IPS DF 4.7 (cell line): Measurements from ENCODE around the gene CDH12.

Experiments used
- DNase-seq: peaks from one replicate; pipeline ENCODE4 v3.0.0-alpha.2; 2013; ENCODE audit warnings: low spot score; ENCODE audit errors: extremely low read depth

Gene CDH12

DNA sequence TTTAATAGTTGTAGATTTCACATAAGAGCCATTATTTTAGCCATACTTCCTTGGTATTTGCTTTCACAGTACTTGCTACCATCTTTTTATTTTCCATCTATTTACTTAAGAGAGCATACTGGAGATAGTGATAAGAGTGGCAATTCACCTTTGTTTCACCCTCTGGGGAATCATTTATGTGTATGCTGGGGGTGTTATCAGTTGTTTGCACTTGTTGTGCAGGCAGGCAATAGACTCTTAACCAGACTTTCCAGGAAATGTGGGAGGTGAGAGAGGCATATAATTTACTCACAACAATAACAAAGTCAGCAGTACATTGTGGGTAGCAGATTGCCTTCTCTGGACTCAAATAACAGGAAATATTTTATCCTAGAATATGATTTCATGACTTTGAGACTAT lies 1018.3 kb downstream of the CDH12 start:
- DNase-seq: no peak

DNA sequence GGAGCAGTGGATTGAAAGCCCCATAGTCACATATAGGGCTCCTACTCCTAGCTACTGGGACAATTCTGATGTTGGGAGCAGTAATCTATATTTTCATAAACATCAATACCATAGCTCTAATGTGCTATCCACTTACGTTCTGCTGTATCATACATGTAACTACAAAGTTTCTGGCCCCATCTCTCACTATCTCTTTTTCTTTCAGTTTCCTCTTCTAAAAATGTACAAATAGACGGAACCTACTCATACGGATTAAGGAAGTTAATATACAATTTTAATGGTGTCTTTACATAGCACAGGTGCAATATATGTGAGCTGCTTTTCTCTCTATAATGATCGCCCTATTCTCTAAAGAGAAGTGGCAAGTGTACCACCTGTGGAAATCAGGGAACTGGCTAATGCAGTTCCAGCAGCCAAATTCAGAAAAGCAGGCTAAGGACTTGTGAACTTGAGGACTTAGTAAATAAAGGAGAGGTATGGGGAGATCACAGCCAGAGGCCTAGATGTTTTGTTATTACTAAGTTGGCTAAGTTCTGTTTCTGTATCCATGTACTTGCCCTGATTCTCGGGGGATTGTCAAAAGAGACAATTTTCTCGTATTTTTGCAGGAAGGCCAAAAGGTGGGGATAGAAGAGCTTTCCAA lies 1021.9 kb downstream of the CDH12 start:
- DNase-seq: no peak

DNA sequence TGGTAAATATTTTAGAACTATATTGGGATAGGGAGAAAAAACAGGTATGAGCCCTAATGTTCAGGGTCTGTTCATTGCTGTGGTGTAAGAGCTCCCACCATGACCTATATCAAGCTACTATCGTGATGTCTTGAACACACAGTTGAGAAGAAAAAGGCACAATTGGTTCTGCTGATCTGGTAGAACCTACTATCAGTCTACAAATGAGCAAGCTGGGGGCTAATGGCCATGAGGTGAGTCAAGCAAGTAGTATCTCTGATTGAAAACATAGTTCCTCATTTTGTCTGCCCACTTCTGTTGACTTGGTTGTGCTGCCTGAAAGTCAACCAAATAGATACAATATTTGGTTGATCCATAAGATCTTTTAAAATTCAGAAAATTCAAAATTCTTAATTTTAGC lies 1026.3 kb downstream of the CDH12 start:
- DNase-seq: no peak

DNA sequence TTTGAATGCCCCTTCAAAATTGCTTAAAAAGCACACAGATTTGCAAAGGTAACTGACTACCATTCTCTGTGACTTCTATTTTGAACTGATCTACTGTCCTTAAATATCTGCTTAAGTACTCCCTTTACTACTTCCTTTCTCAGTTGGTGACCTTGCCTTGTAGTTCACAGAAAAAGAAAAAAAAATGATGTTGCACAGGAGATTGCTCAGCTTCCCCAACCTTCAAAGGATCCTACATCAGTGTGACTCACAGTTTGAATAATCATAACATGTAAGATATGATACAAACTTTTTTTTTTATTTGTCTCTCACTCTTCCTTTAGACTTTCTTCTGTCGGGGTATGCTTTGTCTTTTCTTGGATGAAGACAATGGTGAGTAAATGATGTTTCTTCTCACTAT lies 1029.6 kb downstream of the CDH12 start:
- no peak for DNase-seq

DNA sequence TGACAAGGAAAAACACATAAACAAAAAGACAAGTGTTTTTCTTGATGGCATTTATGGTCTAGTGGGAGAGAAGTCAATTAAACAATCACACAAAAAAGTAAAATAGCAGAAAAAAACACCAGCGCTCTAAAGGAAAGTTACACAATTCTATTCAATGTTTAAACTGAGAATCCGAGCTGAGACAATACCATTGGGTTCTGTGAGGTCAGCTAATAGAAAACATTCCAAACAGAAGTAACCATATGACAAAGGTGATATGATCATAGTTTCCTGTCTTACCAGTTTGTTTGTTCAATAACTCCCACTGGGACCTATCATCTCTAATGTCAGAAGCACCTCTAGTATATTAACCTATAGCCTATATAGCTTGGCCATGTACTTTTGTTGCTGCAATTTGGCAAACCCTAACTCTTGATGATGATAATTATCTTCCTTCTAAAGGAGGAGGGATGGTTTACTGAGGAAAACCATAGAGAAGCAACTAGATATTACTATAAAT lies 1030.0 kb downstream of the CDH12 start:
- no peak for DNase-seq

DNA sequence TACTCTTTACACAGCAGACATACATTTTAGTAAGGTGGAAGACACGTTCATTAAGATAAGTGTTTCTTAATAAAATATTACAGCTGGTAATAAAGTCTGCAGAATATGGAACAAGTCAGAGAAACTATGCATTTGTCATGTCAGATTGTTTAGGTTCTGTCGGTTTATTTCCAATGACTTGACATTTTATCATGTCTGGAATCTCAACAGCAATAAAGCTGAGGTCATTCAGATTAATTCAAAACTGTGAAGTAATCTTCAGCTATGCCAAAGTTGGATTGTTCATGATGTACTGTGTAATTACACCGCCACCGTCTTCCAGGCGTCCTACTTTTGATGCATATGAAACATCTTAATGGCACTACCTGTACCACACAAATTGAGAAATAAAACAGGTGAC lies 1032.6 kb downstream of the CDH12 start:
- no peak for DNase-seq

DNA sequence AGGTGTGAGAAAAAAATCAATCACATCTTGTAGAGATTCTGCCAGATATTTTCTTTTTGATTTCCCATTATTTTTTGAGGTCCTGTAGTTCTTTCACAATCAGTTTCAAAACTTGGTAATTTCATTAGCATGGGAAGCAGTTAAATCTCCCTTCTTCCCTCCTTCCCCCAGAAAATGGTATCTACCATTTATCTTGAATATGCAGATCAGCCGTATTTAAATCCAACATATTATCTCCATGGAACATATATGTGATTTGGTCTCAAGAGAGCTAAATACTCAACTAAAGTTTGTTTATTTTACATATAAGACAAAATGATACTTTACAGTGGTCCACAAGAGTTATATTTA lies 1034.8 kb downstream of the CDH12 start:
- no peak for DNase-seq

DNA sequence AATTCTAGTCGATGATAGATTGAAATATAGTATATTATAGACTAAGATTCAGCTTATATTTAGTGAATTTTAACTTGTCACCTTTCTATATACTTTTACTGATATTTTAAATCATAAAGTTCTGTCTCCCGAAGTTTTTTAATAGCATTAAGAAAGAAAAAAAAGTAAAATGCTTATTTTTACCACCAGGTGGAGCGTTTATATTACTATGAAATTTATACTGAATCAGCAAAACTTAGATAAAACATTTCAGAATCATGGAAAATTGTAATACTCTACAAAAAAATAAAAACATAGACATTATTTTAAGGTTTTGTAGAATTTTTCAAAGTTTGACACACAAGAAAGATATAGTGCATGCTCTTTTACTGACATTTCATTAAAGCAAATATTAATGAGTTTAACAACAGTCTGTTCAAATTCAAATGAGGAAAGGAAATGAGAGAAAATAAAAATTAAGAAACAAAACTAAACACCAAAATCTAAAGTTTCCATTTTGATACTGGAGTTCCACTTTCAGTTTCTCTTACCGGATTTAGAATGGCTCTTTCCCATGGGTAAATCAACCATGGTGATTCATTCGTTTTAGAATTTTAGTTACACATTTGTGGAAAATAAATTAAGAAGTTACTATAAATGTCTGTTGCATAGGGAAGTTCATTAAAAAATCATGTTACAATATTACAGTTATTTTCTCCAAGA lies 1035.3 kb downstream of the CDH12 start:
- no peak for DNase-seq

DNA sequence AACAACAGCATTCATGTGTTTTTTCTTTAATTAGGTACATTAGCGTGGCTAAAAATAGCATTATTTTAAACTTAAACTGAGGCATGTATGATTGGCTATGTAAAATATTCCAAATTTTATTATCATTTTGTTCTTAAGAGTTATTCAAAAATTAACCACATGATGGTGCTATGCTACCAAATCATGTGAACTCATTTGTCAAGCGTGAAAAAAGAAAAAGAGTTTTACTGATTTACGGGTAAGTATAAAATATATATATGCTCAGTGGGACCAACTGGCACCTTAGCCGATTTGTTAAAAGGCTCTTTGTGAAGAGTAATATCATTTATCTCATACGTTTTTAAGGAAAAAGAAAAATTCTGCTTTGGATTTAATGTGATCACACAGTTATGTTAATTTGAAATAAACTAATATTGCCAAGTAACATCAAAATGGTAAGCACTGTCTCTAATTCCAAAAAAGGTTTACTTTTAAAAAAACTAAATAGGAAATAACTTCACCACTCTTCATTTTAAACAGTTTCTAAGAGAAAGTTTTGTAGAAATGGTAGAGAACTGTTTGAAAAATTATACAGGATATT lies 1042.3 kb downstream of the CDH12 start:
- no peak for DNase-seq

DNA sequence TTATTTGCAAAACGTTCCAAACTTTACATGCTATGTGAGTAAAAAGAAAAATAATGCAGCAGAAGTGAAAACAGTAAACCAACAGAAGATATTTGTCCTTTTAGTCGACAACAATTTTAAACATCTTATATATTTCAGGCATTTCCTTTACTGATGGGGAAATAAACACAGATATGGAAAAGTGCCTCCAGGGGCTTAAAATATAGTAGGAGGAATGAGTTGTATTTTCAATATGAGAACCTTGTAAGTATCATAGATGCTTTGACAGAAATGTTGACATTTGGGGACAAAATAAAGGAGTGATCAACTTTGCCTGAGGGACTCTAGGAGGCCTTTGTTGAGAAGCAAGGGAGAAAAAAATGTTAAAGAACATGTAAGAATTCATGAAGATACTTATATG lies 1043.5 kb downstream of the CDH12 start:
- no peak for DNase-seq

DNA sequence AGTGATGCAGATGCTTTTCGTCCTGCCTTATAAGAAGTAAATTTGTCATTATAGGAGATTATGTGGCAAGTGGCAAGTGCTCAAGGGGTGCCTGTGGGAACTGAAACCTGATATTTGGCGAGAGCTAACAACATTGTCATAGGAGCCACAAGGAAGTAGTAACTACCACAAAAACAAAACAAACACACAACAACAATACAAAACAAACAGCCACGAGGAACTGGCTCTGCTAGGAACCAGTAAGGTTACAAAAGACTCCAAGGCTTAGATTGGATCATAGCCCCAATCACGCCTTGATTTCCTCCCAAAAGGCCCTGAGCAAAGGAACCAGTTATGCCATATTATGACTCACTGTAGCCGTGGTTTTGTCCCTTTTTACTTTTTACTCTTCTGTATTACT lies 1045.2 kb downstream of the CDH12 start:
- DNase-seq: no peak

DNA sequence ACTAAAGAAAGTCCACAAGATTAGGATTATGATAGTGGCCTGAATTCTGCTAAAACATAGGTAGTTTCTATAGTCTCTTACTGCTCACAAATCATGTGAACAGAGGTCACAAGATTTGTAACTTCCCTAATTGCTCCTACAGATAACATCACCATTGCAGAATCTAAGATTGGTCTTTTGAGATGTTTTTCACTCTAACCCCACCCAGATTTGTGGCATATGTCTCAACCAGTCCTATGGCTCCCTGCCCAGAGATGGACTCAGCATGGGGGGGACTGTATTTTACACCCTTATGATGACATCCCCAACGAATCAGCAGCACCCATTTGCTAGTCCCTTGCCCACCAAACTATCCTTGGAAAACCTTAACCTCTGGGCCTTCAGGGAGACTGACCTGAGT lies 1046.2 kb downstream of the CDH12 start:
- no peak for DNase-seq

DNA sequence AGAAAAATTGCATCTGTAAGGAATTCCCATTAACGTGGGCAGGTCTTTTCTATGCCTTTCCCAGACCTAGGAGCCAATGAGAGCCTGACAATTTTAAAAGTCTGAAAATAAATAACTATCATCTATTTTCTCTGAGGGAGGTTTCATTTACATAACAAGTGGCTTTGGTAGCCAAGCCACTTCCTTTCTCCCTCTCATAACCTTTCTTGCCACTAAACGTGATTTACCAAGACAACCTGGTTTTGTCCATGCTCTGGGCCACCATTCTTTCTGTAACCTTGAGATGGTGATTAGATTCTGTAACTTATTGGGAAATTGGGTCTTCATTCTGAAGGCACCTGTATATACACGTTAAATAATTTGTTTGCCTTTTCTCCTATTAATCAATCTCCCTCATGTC lies 1046.9 kb downstream of the CDH12 start:
- DNase-seq: no peak

DNA sequence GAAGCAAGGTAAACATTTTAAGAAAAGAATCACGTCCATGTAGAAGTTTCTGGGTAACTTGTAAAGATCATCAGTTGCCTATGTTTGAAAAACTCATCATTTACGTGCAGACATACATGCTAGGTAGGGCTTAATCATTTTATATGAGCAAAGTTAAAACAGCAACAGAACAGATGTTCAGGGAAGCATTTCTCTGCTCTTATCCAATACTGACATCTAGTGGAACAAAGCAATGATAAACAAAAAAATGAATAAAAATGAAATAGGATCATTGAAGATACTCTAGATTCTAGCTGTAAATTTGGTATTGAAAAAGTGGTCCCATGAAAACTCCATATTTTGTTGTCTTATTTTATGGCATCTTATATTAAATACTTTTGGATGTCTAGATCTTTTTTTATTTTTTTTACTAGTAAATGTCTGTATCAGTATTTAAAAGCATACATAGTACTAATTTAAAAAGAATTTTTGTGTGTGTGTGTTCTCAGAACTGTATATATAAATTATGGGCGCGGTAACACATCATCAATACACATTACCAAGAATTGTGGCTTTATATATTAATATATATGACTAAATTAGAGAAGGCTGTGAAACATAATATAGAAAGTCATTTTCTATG lies 1050.2 kb downstream of the CDH12 start:
- DNase-seq: no peak

DNA sequence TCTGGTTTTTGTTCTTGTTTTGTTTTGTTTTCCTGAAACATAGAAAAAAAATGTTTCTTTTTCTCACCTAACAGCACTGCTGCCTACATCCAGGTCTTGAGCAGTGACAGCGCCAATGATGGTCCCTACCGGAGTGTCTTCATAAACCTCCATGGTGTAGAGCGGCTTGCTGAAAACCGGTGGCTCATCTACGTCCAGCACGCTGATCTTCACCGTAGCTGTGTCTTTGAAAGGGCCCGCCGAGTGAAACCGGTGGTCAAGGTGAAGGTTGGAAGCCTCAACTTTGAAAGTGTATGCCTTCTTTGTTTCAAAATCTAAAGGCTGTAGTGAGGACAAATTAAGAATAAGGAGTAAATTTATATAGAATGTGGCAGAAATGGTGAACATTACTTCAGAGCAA lies 1051.0 kb downstream of the CDH12 start:
- DNase-seq: no peak

DNA sequence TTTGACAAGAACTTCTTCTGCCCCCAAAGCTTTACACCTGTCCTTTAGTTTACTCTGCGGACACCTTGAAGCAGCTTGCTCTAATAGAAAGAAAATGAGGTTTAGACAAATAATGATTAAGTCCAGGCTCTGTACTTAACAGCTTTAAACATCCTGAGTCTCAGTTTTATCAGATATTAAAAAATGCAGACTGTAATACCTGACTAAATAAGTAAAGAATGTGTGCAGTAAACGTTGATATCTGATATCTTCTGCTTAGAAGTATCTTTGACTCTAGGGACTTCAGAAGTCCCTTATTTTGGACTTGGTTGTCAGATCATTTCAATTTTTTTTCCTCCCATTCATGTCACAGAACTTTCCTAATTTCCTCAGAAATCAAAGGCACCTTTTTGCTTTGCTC lies 1060.4 kb downstream of the CDH12 start:
- DNase-seq: no peak

DNA sequence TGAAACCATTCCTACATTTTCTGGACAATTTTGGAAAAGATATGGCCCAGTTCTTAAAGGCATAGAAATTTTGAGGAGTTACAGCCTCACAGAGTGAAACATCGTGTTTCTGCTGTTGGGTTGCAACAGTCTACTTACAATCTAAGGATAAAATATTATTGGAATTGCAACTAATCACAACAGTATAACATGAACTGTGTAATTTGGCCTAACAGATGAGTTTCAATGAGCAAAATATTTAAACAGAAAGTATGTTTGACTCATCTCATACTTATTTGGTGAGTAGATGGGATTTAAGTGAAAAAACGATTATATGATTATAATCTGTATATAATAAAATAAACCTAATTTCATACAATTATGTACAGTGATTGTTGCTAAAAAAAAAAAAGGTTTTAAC lies 1061.8 kb downstream of the CDH12 start:
- no peak for DNase-seq

DNA sequence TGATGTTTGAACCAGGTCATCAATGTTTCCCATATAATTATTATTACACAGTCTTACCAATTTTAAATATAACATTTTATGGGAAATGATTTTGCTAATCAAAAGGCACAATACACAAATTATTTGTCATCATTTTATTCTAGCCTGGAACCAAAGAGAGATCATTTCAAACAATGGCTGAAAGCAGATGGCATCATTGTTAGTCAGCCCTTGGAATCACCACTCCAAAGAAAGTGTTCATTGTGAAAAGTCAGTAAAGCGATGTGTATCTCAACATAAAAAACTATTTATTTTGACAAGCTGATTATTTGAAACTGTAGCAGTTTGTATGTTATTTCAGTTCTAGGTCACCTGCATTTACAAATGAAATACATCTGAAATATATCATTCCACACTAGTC lies 1068.7 kb downstream of the CDH12 start:
- DNase-seq: no peak

DNA sequence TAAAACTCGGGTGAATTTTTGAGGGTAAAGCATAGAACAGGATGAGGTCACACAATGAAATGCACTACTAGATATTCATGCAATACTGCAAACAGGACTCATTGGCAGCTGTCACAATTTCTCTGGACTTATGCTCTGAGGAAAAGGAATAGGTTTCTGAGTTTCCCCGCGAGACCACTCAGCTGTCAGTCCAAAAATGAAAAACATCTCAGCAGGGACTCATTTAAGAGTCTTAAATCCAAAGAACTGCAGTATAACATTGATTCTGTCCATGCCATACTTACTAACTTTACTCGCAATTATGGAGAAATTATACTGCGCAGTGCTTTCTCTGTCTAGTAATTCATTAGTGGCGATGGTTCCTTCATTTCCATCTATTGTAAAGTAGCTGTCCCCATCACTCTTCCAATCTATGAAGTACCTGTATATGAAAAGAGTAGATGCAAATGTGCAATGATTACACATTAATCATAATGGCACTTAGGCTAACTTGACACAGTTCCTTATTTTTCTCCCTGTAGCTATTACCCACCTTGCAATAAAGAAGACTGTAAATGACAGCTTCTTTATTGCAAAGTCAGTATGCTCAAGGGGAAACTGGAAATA lies 1070.0 kb downstream of the CDH12 start:
- DNase-seq: no peak

DNA sequence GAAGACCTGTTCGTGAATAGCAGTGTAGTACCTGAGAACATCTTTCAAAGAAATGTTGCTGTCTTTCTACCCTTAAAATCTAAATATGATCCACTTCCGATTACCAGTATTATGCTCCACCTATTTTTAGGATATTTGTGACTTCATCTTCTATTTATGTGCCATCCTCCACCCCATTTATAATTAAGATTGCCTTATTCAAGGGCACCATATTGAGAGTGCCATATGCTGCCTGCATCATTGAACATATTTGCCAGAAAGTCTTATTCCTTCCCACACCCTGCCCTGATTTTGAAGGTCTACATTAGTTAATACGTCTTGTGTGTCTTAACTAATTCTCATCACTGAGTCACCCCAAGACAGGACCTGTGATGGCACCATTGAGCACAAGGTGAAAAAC lies 1076.7 kb downstream of the CDH12 start:
- no peak for DNase-seq

DNA sequence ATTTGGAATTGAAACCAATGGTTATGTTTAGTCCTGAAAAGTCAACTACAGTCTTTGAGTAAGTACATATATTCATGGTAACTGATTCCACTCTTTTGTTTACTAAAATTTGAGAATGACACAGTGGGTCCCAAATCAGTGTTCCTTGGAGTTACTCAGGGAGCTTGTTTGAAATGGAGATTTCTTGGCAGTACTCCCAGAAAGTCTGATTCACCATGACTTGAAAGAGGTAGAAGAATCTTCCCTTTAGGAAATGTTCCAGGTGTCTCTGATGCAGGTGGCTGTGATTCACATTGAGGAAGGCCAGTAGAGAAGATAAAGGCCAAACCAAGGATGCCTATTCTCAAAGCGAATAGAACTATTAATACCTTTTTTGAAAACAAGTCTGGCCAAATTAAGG lies 1078.3 kb downstream of the CDH12 start:
- no peak for DNase-seq

DNA sequence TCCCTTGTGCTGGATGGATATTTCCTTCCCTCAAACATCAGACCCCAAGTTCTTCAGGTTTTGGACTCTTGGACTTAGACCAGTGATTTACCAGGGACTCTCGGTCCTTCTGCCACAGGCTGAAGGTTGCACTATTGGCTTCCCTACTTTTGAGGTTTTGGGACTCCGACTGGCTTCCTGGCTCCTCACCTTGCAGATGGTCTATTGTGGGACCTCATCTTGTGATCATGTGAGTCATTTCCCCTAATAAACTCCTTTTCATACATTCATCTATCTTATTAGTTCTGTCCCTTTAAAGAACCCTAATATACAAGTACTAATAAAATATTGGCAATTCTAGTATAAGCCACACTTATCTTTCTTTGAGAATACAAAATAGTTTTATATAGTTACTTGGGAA lies 1078.9 kb downstream of the CDH12 start:
- DNase-seq: no peak
